ENCODE data around the gene DPP6.

Gene DPP6

GRCh38 chr7:154186811-154187210, 134.6 kb downstream of the DPP6 start:
- ATAC-seq (ENCODE audit: low read depth): no peak
- no peaks in the 10 kb centered on the region for H3K9me3 ChIP-seq (ENCODE audit: severe bottlenecking)
- no peaks in the 10 kb centered on the region for H3K27me3 ChIP-seq (ENCODE audit: insufficient read depth, poor library complexity, severe bottlenecking)
- H3K4me3 ChIP-seq (ENCODE audit: severe bottlenecking): no peak overlapping the region
- no peak for DNase-seq (ENCODE audit: low spot score)
- no peaks in the 10 kb centered on the region for H3K4me1 ChIP-seq (ENCODE audit: insufficient read depth, poor library complexity, severe bottlenecking)
- H3K27ac ChIP-seq (ENCODE audit: poor library complexity, severe bottlenecking): no peak overlapping the region
- TF ChIP-seq, protein P1, sequence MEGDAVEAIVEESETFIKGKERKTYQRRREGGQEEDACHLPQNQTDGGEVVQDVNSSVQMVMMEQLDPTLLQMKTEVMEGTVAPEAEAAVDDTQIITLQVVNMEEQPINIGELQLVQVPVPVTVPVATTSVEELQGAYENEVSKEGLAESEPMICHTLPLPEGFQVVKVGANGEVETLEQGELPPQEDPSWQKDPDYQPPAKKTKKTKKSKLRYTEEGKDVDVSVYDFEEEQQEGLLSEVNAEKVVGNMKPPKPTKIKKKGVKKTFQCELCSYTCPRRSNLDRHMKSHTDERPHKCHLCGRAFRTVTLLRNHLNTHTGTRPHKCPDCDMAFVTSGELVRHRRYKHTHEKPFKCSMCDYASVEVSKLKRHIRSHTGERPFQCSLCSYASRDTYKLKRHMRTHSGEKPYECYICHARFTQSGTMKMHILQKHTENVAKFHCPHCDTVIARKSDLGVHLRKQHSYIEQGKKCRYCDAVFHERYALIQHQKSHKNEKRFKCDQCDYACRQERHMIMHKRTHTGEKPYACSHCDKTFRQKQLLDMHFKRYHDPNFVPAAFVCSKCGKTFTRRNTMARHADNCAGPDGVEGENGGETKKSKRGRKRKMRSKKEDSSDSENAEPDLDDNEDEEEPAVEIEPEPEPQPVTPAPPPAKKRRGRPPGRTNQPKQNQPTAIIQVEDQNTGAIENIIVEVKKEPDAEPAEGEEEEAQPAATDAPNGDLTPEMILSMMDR (IDR thresholded peaks at IDR 0.05; ENCODE audit: poor library complexity, severe bottlenecking): no peak
- H3K36me3 ChIP-seq (ENCODE audit: low read depth): no peaks in the 10 kb centered on the region

DNA sequence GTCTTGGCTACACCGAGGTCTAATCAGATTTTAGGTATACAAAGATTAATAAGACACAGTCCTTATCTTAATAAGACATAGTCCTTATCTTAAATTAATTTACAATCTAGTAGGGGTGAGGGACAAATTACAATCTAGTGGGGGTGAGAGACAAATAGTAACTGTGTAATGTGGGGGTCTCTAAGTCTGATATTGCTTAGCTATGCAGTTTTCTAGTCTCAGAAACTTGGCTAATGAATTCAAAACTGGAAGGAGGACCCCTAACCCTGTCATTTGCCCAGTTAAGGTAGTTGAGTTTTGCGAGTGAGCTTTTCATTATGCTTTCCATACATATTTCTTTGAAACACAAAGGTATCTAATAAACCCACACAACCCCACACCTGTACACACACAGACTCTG, 136.1 kb downstream of the DPP6 start:
- DNase-seq (ENCODE audit: low spot score): no peak
- no peaks in the 10 kb centered on the region for H3K27me3 ChIP-seq (ENCODE audit: insufficient read depth, poor library complexity, severe bottlenecking)
- no peak overlapping the region for H3K27ac ChIP-seq (ENCODE audit: poor library complexity, severe bottlenecking)

GRCh38 chr7:154195266-154195665, 143.1 kb downstream of the DPP6 start:
- Histone ChIP-seq H3K27ac (ENCODE audit: poor library complexity, severe bottlenecking) (no peak overlapping the region), H3K4me1 (ENCODE audit: insufficient read depth, poor library complexity, severe bottlenecking) (no peaks in the 10 kb centered on the region), H3K4me3 (ENCODE audit: severe bottlenecking) (no peak overlapping the region), H3K9me3 (ENCODE audit: severe bottlenecking) (no peaks in the 10 kb centered on the region), H3K27me3 (ENCODE audit: insufficient read depth, poor library complexity, severe bottlenecking) (no peaks in the 10 kb centered on the region), H3K36me3 (ENCODE audit: low read depth) (no peaks in the 10 kb centered on the region)
- ATAC-seq (ENCODE audit: low read depth) (no peak), DNase-seq (ENCODE audit: low spot score) (no peak)
- TF ChIP-seq, protein P1 (IDR thresholded peaks at IDR 0.05; ENCODE audit: poor library complexity, severe bottlenecking): no peak

More for the DNA sequence above, 136.1 kb downstream of the DPP6 start:
- no peaks in the 10 kb centered on the region for H3K36me3 ChIP-seq (ENCODE audit: low read depth)
- H3K4me1 ChIP-seq (ENCODE audit: insufficient read depth, poor library complexity, severe bottlenecking): no peaks in the 10 kb centered on the region
- TF ChIP-seq, protein P1 (IDR thresholded peaks at IDR 0.05; ENCODE audit: poor library complexity, severe bottlenecking): no peak
- ATAC-seq (ENCODE audit: low read depth): no peak
- no peaks in the 10 kb centered on the region for H3K9me3 ChIP-seq (ENCODE audit: severe bottlenecking)
- H3K4me3 ChIP-seq (ENCODE audit: severe bottlenecking): no peak overlapping the region

DNA sequence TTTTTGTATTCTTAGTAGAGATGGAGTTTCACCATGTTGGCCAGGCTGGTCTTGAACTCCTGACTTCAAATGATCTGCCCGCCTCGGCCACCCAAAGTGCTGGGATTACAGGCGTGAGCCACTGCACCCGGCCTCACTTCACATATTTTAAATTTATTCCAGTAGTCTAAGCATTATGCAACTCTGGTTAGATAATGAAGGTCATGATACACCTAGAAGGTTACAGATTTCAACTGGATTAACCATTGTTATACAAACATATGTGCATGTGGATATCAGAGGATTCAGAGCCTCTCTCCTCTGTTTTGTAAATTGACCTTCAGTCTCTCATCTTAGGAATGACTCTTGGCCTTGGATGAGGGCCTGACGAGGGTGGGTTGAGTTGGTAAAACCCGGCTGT, 146.3 kb downstream of the DPP6 start:
- Histone ChIP-seq H3K9me3 (ENCODE audit: severe bottlenecking) (peaks cover 3% of the 10 kb centered on the region), H3K36me3 (ENCODE audit: low read depth) (no peaks in the 10 kb centered on the region), H3K27ac (ENCODE audit: poor library complexity, severe bottlenecking) (no peak overlapping the region), H3K4me3 (ENCODE audit: severe bottlenecking) (no peak overlapping the region), H3K4me1 (ENCODE audit: insufficient read depth, poor library complexity, severe bottlenecking) (no peaks in the 10 kb centered on the region), H3K27me3 (ENCODE audit: insufficient read depth, poor library complexity, severe bottlenecking) (no peaks in the 10 kb centered on the region)
- DNase-seq (ENCODE audit: low spot score): no peak
- TF ChIP-seq, protein P1 (IDR thresholded peaks at IDR 0.05; ENCODE audit: poor library complexity, severe bottlenecking): no peak
- no peak for ATAC-seq (ENCODE audit: low read depth)

DNA sequence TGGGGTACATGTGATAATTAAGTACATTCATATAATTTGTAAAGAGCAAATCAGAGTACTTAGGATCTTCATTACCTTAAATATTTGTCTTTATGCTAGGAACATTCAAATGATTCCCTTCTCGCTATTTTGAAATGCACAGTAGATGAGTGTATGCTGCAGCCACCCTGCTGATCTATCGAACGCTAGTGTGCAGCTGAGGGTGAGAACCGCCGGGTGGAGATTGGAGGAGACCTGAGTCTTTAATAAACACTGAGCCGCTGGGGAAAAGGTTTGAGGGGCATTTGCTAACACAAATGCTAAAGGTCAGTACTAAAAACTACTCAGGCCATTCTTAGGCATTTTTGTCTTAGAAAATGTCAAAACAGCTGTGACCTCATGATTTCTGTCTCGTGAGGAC, 148.0 kb downstream of the DPP6 start:
- ATAC-seq (ENCODE audit: low read depth) (no peak), DNase-seq (ENCODE audit: low spot score) (no peak)
- Histone ChIP-seq H3K9me3 (ENCODE audit: severe bottlenecking) (peaks cover 3% of the 10 kb centered on the region), H3K27ac (ENCODE audit: poor library complexity, severe bottlenecking) (no peak overlapping the region), H3K36me3 (ENCODE audit: low read depth) (no peaks in the 10 kb centered on the region), H3K4me3 (ENCODE audit: severe bottlenecking) (no peak overlapping the region), H3K4me1 (ENCODE audit: insufficient read depth, poor library complexity, severe bottlenecking) (no peaks in the 10 kb centered on the region), H3K27me3 (ENCODE audit: insufficient read depth, poor library complexity, severe bottlenecking) (no peaks in the 10 kb centered on the region)
- TF ChIP-seq, protein P1 (IDR thresholded peaks at IDR 0.05; ENCODE audit: poor library complexity, severe bottlenecking): no peak

Measured in RWPE2 (cell line).